Transverse colon (tissue), 4 donors: ENCODE measurements around the gene MPO.

Source experiments
- POLR2A ChIP-seq: fragments of 450-650 bp; IDR thresholded peaks from one replicate; pipeline ENCODE4 v1.6.1; 2016; ENCODE audit warnings: antibody characterized with exemption, mild to moderate bottlenecking, moderate library complexity
- POLR2AphosphoS5 ChIP-seq, 3 donors: sonication (generic); formaldehyde crosslinking; IDR thresholded peaks; one replicate each; pipeline ENCODE4 v1.6.1; 2016; ENCODE audit warnings: antibody characterized with exemption in 3 of 3
- TF ChIP-seq, protein P1 (sequence below), 5 experiments: fragments of 200-600 bp in 3 of 5; fragments of 450-650 bp in 2 of 5; sonication (generic) in 3 of 5; IDR thresholded peaks; 1 replicate in 2 of 5; 2 replicates in 3 of 5; pipeline ENCODE4 v1.5.1; 2016 to 2017; ENCODE audit warnings: antibody characterized with exemption in 5 of 5, inconsistent platforms in 3 of 5, mild to moderate bottlenecking in 2 of 5, moderate library complexity in 1 of 5

DNA sequence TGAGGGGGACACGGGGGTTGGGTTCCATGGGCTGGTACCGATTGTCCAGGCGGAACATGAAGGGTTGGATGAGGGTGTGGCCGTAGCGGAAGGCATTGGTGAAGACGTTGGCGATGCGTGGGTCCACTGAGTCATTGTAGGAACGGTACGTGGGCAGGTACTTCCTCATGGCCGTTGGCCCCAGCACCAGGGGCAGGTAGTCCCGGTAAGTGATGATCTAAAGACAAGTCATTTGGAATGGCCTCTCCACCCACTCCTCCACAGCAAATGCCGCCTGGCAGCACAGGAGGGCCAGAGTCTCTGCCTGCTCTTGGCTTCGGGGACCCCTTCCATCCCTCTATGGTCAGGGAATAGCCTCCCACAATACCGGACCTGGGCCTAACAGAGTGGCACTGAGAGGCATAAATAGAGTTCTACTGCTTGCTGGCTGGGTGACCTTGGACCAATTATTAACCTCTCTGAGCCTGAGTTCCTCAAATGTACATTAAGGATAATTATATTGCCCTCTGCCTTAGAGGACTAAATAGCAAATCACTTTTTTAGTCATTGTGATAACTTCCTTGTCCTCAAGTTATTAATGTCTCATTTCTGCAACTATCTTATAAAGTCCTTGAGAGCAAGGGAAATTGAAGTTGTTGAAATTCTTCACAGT is 7.2 kb downstream of the MPO start:
- TF ChIP-seq POLR2A (no peak), POLR2AphosphoS5 (IDR thresholded peaks at IDR 0.05) (no peak)
- TF ChIP-seq, protein P1, sequence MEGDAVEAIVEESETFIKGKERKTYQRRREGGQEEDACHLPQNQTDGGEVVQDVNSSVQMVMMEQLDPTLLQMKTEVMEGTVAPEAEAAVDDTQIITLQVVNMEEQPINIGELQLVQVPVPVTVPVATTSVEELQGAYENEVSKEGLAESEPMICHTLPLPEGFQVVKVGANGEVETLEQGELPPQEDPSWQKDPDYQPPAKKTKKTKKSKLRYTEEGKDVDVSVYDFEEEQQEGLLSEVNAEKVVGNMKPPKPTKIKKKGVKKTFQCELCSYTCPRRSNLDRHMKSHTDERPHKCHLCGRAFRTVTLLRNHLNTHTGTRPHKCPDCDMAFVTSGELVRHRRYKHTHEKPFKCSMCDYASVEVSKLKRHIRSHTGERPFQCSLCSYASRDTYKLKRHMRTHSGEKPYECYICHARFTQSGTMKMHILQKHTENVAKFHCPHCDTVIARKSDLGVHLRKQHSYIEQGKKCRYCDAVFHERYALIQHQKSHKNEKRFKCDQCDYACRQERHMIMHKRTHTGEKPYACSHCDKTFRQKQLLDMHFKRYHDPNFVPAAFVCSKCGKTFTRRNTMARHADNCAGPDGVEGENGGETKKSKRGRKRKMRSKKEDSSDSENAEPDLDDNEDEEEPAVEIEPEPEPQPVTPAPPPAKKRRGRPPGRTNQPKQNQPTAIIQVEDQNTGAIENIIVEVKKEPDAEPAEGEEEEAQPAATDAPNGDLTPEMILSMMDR (IDR thresholded peaks at IDR 0.05), result no peak
